UCSD-AML1 (cell line): ENCODE measurements around the gene THRB.
"Not testable (repeated sequence)": the region's sequence is repeated elsewhere in the genome, so short reads cannot be mapped to it uniquely, and the experiment has no call there.

ENCODE experiments used
- DNase-seq: peaks from one replicate; lab custom pipeline; 2025; ENCODE audit not compliant: unreplicated experiment; lab: John Stamatoyannopoulos, UW

The THRB gene

DNA sequence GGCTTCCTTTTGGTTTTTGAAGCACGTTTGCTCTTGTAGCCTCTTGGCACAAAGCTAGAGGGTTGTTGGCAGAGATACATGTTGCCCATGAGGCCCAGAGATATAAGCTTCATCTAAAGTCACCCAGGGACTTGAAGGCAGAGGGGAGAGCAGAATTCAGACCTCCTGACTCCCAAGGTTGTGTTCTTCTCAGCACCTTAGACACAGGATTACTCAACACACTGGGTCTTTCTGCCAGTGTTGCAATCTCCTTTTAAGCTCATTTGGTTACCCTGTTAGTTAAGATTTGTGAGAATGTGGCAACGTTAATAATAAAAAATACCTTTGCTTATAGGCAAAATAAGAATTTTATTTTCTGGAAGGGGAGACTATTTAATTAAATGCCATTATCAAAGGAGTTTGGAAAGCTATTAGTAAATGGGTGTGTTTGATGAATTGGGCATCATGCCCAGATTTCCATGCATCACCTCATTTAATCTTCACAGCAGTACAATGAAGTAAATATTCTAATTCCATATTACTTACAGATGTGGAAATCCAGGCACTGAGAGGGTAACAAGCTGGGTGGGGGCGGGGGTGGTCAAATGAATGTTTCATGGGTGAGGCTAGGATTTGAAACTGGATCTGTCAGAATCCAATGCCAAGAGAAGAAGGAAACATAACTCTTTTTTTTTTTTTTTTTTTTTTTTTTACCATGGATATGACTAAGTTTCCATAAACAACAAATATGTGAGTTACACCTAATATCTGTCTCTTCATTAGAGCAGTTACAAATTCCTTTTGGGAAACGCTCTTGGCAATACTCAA lies 366.2 kb downstream of the THRB start:
- DNase-seq: no peak

DNA sequence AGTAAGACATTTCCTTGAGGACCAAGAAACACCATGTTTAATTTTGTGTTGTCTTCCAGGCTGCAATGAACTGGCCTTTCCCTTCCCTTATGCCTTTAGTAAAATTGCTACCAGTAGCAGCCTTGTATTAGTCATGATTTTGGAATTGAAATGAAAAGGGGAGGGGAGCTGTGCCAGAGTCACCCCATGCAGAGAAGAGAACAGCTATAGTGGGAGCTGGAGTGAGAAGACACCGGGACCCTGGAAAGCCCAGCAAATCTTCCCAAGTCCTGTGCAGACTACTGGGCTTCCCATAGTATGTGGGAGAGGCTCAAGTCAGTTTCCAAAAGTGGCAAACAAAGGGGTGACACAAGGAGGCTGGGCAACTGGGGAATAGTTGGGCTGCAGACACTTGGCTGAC lies 371.1 kb downstream of the THRB start:
- DNase-seq: no peak

DNA sequence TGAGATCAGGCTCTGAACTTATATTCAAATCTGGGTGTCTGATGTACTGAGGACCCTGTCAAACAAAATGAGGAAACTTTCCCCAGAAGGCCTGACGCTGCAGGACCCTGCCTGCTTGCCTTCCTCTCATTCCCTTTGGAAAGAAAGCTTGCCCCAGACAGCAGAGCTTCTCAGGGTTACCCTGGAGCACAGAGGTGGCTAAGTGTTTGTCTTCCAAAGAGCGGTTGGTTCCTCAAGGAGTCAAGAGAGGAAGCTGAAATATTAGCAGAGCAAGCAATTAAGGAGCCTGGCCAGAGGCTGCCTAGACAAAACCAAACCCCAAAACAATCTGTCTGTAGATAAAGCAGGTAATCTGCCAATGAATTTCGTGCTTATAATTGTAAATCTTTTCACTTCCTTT lies 374.2 kb downstream of the THRB start:
- DNase-seq: no peak

DNA sequence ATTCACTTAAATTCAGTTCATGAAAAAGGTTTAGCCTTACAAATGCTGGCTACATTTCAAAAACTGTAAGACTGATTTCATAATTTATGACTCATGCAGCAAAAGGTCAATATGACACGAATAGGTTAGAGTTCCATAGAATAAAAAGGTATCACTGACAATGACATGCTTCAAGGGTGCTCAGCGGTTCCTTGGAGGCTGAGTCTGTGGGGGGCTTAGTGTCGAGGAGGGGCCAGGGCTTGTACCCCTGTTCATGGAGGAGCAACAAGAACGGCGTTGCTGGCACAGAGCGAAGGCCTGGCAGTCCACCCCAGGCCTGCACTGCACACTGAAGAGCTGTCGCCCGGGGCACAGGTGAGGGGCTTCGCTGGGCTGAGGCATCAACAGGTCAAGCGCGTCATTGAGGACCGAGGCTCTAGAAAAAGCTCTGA lies 375.3 kb downstream of the THRB start:
- no peak for DNase-seq

DNA sequence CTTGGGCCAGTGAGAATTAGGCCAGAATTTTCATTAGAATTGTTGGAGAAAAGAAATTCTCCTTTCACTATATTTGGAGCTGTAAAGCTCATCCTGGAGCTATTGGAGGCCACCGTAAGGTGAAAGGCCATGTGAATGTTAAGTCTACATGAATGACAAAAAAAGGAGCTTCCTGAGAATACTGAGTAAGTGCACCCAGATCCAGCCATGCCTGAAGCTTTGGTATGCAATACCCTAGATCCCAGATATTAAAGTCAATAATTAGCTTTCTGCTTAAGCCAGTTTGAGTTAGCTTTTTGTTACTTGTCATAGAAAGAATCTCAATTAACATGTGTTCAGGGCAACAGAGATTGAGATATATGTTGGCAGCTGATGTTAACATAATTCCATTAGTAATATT lies 377.1 kb downstream of the THRB start:
- no peak for DNase-seq

DNA sequence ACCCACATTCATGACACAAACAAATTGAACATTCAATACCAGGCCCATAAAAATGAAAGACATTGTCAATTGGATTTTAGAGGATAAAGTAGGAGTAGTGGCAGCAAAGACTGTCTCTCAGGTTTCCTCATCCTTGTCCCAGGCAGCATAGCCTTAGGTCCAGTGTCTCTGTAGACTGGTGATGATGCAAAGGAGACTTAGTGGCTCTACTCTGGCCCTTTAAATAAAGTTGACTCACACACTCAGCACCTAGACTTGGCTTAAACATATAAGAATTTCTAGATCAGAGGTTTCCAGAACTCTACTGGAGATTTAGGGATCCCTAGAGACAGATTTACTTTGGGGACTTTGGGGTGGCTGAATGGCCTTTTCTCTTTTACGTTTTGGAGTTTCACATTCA lies 382.9 kb downstream of the THRB start:
- no peak for DNase-seq

DNA sequence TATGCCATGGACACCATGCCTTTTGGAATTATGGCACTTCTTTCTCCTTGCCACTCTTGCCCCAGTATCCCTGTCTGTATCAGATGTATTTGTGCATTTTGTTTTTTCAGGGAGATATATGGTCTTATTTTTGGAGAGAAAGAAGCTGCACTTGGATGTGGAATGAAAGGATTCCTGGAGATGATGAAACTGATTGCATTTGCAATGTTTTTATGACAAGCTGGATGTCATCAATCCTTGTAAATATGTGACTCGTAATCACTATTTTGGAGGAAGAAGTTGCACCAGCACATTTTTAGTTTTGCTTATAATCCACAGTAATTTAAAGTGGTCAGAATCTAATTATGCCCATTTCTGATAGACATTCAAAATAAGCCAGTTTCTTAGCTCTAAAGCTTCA lies 384.6 kb downstream of the THRB start:
- no peak for DNase-seq

DNA sequence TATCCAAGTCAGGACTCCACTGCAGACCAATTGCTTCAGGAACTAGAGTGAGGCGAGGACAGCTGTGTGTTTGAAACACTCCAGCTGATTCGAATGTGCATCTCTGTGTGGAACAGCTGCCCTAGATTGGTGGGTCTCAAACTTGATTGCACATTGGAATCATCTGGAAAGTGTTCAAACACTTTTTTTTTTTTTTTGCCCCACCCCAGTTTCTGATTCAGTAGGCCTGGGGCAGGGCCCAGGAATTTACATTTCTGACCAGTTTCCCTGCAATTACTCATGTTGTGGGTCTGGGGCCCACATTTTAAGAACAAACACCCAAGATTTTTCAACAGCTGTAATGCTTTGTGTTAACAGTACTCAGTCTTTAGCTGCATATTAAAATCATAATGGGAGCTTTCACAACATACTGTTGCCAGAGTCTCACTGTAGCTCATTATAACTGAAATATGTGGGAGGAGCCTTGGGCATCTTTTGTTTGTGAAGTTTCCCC lies 392.9 kb downstream of the THRB start:
- DNase-seq: no peak

DNA sequence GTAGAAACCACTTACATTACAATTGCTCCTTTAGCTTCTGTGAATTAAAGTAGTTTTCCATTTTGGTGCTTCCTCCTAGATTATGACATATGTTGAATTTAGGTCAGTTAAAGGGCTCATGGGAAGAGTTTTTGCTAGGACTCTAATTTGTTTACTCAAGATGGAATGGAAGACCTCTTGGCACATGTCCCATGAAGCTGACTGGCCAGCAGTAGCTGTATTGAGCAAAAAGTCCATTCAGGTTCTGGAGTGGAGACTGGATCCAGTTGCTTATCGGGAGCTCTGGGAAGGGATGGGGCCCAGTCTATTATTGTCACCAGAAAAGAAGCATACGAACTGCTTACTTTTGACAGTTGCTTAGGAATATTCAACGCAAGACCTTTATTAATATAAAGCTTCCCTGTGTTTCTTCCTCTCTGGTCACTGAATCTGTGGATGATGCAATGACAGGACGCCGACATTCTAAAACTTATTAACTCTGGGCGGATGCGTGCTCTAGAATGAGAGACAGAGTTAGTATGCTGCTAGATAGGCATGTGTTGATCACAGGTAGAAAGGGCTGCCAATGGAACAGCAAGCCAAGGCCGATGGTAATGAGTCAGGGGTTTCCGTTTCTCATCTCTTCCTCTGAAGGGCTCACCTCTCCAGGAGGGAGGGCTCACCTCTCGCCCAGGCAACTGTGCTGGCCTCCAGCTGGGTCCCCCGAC lies 393.8 kb downstream of the THRB start:
- no peak for DNase-seq

DNA sequence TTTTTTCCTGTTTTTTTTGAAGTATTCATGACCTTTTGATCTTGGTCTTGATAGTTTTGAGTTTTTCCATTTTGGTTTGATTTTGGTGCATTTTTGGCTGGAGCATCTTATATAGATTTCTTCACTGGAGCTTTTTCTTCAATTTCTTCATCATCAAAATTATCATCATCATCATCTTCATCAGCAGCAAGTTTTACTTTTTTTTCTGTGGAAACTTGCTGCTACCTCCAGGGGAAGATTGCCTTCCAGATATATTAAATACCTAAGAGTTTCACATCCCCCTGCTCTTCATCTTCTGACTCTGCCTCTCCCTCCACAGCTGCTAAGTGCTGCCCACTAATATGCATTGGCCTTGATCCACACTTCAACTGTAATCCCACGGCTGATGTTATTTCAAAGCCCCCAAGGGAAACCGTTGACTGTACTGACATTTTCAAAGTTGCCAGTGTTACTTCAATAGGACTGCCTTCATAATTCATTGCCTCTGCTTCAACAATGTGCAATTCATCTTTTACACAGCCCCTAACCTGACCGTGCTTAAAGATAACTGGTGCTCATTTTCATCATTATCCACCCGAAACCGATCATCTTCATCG lies 397.9 kb downstream of the THRB start:
- DNase-seq: no peak

DNA sequence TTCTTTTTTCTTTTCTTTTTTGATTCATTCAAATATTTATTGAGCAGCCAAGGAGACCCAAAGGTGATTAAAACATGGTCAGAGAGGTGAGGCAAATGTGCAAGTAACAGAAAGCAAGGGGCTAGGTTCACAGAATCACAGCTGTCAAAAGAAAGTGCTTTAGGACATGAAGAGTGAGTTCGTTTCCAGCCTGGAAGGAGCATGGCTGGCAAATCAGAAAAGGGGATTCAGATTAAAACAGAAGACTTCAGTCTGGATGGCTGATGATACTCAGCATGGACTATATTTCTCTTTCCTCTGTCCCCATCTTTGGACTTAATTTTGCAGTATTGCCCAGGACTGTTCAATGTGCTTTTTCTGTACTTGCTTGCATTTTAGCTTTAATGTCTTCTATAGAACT lies 398.4 kb downstream of the THRB start:
- no peak for DNase-seq

DNA sequence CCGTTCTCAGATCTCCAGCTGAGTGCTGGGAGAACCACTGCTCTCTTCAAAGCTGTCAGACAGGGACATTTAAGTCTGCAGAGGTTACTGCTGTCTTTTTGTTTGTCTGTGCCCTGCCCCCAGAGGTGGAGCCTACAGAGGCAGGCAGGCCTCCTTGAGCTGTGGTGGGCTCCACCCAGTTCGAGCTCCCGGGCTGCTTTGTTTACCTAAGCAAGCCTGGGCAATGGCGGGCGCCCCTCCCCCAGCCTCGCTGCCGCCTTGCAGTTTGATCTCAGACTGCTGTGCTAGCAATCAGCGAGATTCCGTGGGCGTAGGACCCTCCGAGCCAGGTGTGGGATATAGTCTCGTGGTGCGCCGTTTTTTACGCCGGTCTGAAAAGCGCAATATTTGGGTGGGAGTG lies 399.8 kb downstream of the THRB start:
- DNase-seq: not testable (repeated sequence)

DNA sequence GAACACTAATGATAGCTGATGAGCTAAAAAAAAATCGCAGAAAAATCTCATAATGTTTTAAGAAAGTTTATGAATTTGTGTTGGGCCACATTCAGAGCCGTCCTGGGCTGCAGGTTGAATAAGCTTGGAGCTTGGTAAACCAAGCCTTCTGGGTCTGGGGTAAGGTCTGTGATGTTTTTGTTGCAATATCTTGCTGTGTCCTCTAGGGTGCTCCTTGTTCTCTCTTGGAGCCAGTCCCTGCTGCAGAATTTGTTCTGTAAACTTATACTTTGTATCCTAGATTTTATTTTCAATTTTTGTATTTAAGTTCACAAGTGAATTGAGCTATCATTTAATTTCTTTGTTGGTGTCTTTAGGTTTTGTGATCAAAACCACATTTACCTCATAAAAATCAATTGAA lies 405.9 kb downstream of the THRB start:
- DNase-seq: no peak

DNA sequence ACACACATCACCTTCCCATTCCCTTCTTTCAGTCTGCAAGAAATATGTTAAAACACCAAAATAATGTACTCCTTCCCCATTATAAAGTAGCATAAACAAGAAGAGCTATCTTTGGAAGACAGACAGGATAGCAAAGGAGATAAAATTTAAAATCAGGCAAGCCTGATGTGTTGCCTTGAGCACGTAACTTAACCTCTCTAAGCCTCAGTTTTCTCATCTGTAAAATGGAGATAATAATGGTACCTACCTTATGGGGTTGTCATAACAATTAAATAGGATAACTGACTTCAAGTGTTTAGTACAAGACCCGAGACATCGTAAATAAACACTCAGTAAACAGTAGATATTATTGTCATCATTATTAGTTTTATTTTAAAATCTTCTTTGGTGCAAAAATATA lies 407.2 kb downstream of the THRB start:
- DNase-seq: no peak

DNA sequence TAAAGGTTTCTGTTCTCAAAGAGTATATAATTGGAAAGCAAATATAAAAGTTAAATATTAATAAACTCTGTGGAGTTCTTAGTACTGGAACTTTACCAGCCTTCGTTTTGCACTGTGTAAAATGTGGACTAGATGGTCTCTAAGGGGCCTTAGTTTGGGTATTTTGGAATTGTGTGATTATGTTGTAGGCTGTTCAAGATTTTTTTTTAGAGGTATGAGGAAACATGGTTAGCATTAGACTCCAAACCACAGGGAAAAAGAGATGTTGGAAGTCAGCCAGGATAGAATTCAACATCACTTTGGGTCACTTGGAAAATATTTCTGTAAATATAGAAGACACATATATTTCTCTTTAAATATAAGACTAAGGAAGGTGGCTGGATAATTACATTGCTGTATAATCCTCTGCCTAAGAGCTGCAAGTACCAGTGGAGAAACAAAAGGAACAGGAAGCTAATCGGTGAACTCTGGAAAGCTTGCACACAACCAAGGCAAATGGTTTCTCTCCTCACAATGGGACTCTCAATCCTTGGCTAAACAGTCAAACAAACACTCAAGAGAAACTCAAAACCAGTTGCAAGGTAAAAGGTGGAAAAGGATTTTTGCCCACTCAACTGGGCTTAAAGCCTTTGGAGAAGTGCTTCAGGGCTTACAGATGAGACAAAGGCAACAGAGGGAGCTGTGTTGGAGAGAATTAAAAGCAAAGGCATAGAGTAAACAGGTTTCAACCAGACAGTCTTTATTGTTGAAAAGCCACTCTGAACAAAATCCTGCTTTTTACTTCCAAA lies 407.8 kb downstream of the THRB start:
- DNase-seq: no peak

DNA sequence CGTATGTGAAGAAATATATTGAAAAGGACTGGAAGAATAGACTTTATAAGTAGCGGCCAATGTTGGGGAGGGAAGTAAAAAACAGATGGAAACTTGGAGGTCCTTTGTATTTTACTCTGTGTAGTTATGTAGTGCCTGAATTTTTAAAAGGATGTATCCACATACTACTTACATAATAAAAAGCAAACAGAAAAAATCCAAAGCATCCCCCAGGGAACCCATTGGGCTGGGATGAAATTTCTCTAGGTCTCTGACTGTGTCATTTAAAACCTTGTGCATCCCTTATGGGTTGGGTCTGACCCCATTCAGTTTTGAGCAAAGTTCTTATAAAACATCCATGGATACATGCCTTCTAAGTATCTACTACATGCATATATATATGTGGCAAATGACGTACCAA lies 408.4 kb downstream of the THRB start:
- no peak for DNase-seq

DNA sequence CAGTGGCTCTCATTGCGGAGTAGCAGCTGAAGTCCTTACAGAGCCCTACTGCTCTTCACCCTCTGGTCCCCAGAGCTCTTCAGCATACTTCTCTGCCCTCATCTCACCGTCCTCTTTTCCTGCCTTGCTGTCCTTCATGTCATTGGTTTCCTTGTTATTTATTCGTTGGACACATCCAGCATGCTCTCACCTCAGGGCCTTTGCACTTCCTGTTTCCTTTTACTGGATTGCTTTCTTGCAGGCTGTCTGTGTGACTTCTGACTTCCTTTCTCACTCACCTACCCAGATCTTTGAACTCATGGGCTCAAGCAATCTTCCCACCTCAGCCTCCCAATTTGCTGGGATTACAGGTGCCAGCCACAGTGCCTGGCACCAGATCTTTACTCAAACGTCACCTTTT lies 422.5 kb downstream of the THRB start:
- no peak for DNase-seq

DNA sequence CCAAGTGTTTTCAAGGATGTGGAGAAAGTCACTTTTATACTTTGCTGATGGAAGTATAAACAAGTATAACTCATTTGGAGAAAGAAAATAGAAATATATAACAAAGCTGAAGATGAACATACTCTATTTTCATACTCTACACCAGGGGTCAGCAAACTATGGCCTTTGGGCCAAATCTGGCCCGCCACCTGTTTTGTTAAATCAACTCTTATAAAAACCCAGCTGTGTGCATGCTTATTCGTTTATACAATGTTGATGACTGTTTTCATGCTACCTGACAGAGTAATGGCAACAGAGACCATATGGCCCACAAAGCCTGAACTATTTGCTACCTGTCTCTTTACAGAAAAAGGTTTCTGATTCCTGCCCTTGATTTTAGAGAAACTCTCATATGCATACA lies 425.6 kb downstream of the THRB start:
- DNase-seq: no peak

DNA sequence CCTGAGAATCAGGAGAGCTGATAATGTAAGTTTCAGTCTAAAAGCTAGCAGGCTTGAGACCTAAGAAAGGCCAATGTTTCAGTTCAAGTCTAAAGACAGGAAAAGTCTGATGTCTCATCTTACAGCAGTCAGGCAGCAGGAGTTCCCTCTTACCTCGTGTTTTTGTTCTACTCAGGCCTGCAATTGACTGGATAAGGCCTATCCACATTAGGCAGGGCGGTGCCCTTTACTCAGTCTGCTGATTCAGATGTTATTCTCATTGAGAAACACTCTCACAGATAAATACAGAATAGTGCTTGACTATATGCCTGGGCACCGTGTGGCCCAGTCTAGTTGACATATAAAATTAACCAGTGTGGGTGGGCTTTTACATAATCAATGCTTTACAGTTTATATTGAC lies 427.2 kb downstream of the THRB start:
- no peak for DNase-seq
